Measurements from ENCODE around the gene TTLL11. TPM values are rescaled to one million over a fixed set of nuclear protein-coding genes. Genes with fewer than 3 reads are reported as not detected.
A peak's percentile ranks its signal among the peaks of the same experiment; 100 is the strongest.

TTLL11 gene
- total RNA-seq, 4 donors from 2014 or later, result 15.1 to 42.6 (median 29.1) TPM

DNA sequence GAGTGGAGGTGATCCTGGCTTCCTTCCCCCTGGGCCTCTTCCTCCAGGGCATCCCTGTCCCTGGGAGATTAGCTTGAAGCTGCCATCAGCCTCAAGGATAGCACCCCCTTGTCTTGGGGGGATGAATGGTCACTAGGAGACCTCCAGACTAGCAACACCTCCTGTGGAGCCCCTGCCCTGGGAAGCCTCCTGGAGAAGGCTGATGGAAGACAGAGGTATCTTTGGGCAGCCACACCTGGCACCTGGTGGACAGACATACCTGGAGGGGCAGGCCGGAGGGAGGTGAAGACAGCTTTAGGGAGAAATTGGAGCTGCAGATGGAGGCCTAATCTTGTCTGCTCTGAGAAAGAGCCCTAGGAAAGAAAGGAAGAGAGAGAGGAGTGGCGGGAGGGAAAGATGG, 9.0 kb upstream of the TTLL11 start:
- Histone ChIP-seq H3K4me1 (peaks cover 0 to 24% (median 5%) of the 10 kb centered on the region in 3 donors), H3K4me3 (no peak overlapping the region), H3K27me3 (no peaks in the 10 kb centered on the region), H3K36me3 (no peaks in the 10 kb centered on the region), H3K27ac (no peak overlapping the region), H3K9me3 (peaks cover 0 to 9% (median 0%) of the 10 kb centered on the region in 3 donors)
- WGBS, 2 donors (ENCODE audit: low coverage in 1 of 2), result 100% methylated on average over 1 of the region's 2 CpGs
- no peak for ATAC-seq
- no peak for TF ChIP-seq POLR2AphosphoS5 (IDR thresholded peaks at IDR 0.05)
- no peak for TF ChIP-seq POLR2A (IDR thresholded peaks at IDR 0.05)
- TF ChIP-seq, protein P1, sequence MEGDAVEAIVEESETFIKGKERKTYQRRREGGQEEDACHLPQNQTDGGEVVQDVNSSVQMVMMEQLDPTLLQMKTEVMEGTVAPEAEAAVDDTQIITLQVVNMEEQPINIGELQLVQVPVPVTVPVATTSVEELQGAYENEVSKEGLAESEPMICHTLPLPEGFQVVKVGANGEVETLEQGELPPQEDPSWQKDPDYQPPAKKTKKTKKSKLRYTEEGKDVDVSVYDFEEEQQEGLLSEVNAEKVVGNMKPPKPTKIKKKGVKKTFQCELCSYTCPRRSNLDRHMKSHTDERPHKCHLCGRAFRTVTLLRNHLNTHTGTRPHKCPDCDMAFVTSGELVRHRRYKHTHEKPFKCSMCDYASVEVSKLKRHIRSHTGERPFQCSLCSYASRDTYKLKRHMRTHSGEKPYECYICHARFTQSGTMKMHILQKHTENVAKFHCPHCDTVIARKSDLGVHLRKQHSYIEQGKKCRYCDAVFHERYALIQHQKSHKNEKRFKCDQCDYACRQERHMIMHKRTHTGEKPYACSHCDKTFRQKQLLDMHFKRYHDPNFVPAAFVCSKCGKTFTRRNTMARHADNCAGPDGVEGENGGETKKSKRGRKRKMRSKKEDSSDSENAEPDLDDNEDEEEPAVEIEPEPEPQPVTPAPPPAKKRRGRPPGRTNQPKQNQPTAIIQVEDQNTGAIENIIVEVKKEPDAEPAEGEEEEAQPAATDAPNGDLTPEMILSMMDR (IDR thresholded peaks at IDR 0.05), result no peak
- TF ChIP-seq EP300 (IDR thresholded peaks at IDR 0.05), result no peak

DNA sequence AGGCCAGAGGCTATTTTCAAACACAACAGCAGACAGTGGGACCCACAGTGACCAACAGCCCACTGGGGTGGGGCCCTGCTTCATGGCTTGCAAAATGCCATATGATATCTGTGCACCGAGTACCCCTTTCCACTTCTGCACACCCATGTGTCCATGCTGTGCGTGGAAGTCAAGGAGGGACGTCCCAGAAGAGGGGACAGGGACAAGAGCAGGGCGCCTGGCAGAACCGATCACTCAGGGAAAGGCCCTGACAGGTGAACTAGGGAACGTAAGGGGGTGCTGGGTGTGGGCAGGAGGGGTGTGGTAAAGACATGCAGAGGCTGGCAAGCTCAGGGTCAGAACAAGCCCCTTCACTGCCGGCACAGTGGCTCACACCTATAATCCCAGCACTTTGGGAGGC, 7.6 kb upstream of the TTLL11 start:
- no peak overlapping the region for H3K27ac ChIP-seq
- TF ChIP-seq POLR2AphosphoS5 (IDR thresholded peaks at IDR 0.05) (no peak), EP300 (IDR thresholded peaks at IDR 0.05) (no peak)
- TF ChIP-seq, protein P1 (IDR thresholded peaks at IDR 0.05), result no peak
- no peak for ATAC-seq
- H3K27me3 ChIP-seq, result no peaks in the 10 kb centered on the region
- peaks cover 0 to 9% (median 0%) of the 10 kb centered on the region in 3 donors for H3K9me3 ChIP-seq
- peaks cover 0 to 12% (median 0%) of the 10 kb centered on the region in 3 donors for H3K4me1 ChIP-seq
- no peak overlapping the region for H3K4me3 ChIP-seq
- H3K36me3 ChIP-seq, result no peaks in the 10 kb centered on the region
- WGBS, 2 donors (ENCODE audit: low coverage in 1 of 2), result 100% methylated on average over 2 to 3 of the region's 7 CpGs

DNA sequence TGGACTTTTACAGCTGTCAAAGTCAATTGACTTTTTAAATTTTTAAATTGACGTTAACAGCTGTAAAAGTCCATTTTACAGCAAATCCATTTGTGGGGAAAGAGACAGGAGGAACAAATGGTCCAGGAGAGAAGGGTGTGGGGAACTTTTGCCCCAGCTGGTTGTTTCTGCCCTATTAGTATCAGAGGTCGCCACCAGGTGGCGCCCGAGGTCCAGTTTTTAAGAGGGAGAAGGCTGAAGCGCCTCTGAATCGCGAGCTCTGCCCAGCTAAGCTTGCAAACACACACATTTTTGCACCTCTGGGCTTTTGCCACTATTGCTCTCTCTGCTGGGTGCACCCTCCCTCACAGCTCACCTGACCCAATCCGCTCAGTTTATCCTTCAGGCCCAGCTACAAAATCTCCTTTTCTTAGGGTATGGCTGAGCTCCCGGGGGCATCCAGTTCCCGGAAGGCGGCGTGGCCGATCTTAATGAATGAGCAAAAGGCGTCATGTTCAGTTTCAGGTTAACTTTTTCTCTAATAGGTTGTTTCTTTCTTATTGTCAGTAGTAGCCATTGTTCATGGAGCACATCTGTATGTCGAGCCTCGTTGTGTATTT, 6.3 kb upstream of the TTLL11 start:
- peaks cover 0 to 9% (median 0%) of the 10 kb centered on the region in 3 donors for H3K9me3 ChIP-seq
- no peaks in the 10 kb centered on the region for H3K27me3 ChIP-seq
- no peak overlapping the region for H3K4me3 ChIP-seq
- peaks cover 0 to 20% (median 0%) of the 10 kb centered on the region in 3 donors for H3K4me1 ChIP-seq
- TF ChIP-seq POLR2AphosphoS5 (IDR thresholded peaks at IDR 0.05), result no peak
- TF ChIP-seq, protein P1 (IDR thresholded peaks at IDR 0.05), result peak; percentile 88 to 93 (median 92)
- WGBS, 2 donors (ENCODE audit: low coverage in 1 of 2), result 37 to 43% methylated on average over 5 to 10 of the region's 16 CpGs
- no peak overlapping the region for H3K27ac ChIP-seq
- no peaks in the 10 kb centered on the region for H3K36me3 ChIP-seq
- ATAC-seq, result peak; percentile 82

DNA sequence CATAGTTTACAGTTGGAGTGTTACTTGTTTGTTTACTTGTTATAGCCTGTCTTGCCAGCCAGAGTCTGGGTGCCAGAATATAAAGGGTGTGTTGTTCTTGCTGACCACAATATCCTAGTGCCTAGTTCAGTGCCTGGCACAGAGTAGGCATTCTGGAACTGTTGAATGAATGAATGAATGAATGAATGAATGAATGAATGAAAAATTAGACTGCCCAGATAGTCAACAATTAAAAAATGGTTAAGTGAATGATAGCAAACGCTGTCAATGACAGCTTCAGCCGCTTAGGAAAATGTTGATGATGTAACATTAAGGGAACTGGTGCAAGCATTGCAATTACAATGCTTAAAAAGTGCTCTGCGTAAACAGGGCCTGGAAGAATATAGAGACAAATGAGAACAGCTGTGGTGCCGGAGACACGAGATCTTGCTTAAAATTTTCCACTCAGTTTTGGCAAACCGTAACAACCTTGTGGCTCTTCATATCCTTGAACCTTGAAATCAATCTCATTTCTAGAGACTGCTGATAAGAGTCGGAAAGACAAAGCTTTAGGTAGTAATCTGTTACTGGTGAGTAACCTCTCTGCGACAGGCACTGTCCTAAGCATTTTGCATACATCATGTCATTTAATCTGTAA, 4.7 kb upstream of the TTLL11 start:
- WGBS, 2 donors (ENCODE audit: low coverage in 1 of 2), result 44 to 45% methylated on average over 8 of the region's 8 CpGs
- ATAC-seq, result no peak

More for the DNA sequence above, 4.7 kb upstream of the TTLL11 start:
- no peak for TF ChIP-seq POLR2AphosphoS5 (IDR thresholded peaks at IDR 0.05)
- no peak for TF ChIP-seq EP300 (IDR thresholded peaks at IDR 0.05)
- TF ChIP-seq POLR2A (IDR thresholded peaks at IDR 0.05), result no peak
- TF ChIP-seq, protein P1 (IDR thresholded peaks at IDR 0.05), result no peak
- Histone ChIP-seq H3K9me3 (no peaks in the 10 kb centered on the region), H3K4me1 (peaks cover 0 to 28% (median 0%) of the 10 kb centered on the region in 3 donors), H3K36me3 (no peaks in the 10 kb centered on the region), H3K27me3 (no peaks in the 10 kb centered on the region), H3K4me3 (no peak overlapping the region), H3K27ac (peak overlapping the region in 3 of 4 donors; percentile 38 to 53 (median 38))

All from gastroesophageal sphincter (tissue), 4 donors.